Activated gamma-delta T cell treated with Interleukin-2 at 50 U/mL for 16 hours (primary cell): ENCODE measurements around the gene ELN.
"Not testable (repeated sequence)": the region's sequence is repeated elsewhere in the genome, so short reads cannot be mapped to it uniquely, and the experiment has no call there.

Experiments
- DNase-seq: peaks from one replicate; pipeline ENCODE4 v3.0.0-alpha.2; 2020

Gene ELN

GRCh38 chr7:74027683-74028320 lies at the start of gene ELN:
Gene ELN, plus strand, starts transcription at chr7:74028173. Its CDS starts 15 bp downstream, at chr7:74028188.
- no peak for DNase-seq

DNA sequence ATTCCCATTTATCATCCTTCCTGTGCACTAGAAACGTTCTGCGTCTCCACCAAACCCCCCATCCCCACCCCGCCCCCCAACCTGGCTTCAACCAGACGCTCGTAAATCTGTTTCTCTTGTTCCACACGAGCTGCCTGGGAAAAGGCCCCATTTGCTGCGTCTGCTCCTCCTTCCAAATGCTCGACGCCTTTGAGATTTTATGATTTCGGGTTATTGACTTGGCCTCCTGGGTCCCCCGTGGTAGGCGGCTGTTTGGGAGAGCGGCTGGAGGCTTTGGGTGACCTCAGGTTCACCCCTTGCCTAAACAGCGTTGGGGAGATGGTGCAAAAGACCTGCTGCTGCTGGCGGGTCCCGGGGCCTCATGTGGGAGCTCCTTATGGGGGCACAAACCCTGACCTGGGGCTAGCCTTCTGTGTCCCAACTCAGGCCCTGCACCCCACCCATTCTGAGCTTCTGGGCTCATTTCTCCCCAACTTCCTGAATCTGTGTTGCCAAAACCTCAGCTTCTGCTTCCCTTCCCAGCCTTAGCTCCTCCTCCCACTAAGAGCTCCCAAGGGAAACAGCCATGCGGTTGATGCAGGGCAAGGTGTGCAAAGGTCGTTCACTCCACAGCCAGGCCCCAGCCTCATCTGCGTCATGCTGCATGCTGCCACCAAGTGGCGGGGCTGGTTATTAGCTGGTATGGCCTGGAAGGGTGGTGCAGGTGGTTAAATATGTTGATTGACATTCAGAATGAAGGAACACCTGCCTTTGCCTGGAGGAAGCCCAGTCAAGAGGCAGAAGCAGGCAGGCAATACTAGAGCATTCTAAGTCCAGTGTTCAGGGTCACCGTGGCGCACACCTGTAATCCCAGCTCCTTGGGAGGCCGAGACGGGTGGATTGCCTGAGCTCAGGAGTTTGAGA lies 49.1 kb upstream of the ELN start:
- no peak for DNase-seq

DNA sequence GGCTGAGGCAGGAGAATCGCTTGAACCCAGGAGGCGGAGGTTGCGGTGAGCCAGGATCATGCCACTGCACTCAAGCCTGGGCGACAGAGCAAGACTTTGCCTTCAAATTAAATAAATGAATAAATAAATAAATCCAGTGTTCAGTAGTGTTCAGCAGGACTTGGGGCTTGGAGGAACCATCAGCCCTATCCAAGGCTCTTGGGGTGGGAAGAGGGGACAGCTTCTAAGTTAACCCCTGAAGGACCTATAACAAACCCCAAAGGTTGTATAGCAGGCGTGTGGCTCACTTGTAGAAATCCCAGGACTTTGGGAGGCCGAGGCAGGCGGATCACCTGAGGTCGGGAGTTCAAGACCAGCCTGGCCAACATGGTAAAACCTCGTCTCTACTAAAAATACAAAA lies 48.3 kb upstream of the ELN start:
- not testable (repeated sequence) for DNase-seq

GRCh38 chr7:73980206-73980605 lies 47.8 kb upstream of the ELN start:
- no peak for DNase-seq

- DNase-seq, result no peak
These were observed 46.0 kb upstream of the ELN start for GRCh38 chr7:73981933-73982332.

DNA sequence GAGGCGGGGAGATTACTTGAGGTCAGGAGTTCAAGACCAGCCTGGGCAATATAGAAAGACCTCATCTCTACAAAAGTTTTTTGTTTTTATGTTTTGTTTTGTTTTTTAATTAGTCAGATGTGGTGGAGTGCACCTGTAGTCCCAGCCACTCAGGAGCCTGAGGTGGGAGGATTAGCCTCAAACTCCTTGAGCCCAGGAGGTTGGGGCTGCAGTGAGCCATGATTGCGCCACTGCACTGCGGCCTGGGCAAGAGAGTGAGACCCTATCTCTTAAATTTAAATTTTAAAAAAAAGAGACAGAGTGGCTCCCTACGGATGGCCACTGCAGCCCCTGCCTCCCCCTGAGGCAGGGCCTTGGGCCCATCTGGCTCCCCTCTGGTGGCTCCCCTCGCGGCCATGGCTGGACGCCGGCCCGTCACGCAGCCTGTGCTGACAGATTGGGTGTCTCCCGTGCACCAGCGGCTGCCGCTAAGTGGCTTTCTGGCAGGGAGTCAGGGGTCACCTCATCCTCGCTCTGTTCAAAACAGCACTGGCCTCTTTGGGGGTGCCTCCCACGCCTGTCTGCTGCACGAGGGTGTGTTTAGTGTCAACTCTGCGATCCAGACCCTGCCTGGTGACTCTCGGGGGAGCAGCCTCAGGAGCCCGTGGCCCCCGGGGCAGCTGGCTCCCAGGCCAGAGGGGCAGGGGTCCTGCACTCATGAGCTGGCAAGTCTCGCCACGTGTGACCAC lies 44.4 kb upstream of the ELN start:
- no peak for DNase-seq

GRCh38 chr7:73984481-73985205 lies 43.3 kb upstream of the ELN start:
- no peak for DNase-seq

- DNase-seq, result no peak
These were observed 42.2 kb upstream of the ELN start for GRCh38 chr7:73985737-73986141.

DNA sequence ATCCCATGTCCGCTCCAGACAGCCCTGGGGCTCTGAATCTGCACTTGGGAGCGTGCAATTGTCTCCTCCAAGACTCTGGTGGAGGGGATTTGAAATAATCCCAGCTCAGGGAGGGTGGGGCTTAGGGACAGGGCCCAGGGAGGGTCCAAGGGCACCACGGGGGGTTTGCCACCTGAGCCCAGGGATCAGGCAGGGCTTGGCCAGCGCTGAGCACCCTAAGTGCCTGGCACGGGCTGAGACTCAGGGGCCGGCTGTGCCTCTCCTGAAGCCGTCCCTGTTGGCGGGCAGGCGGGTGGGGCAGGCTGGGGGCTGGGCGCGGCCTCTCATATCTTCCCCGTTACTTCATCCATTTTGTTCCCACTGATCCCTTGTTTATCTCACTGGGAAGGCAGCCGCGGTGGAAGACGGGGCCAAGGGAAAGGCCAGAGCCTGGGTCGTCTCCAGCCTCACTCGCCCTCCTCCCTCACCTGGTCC lies 41.8 kb upstream of the ELN start:
- no peak for DNase-seq

DNA sequence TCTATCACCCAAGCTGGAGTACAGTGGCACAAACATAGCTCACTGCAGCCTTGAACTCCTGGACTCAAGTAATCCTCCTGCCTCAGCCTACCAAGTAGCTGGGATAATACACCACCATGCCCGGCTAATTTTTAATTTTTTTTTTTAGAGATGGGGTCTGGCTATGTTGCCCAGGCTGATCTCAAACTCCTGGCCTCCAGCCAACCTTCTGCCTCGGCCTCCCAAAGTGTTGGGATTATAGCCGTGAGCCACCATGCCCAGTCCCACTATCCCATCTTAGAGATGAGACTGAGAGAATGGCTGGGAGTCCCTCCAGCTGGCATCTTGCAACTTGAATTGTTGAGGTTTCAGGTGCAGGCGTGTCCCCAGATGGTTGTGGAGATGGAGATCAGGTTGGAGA lies 40.7 kb upstream of the ELN start:
- no peak for DNase-seq

- DNase-seq, result no peak
These were observed 39.8 kb upstream of the ELN start for GRCh38 chr7:73988197-73988596.

DNA sequence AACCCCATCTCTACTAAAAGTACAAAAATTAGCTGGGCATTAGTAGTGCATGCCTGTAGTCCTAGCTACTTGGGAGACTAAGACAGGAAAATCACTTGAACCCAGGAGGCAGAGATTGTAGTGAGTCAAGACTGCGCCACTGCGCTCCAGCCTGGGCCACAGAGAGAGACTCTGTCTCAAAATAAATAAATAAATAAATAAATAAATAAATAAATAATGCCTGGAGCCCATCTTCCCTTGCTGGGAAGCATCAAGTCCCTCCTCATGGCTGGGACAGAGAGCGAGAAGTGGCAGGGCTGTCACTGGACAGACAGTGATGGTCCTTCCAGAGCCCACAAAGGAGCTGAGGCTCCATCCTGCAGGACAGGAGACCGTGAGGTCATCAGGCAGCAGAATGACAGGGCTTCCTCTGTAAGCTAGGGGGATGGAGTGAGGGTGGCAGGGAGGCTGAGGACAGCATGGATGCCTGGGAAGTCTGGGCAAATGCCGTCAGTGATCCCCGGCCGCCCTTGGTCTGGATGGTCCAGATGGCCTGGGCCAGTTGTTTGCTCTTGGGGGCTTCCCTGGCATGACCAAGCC lies 36.4 kb upstream of the ELN start:
- DNase-seq, result no peak

DNA sequence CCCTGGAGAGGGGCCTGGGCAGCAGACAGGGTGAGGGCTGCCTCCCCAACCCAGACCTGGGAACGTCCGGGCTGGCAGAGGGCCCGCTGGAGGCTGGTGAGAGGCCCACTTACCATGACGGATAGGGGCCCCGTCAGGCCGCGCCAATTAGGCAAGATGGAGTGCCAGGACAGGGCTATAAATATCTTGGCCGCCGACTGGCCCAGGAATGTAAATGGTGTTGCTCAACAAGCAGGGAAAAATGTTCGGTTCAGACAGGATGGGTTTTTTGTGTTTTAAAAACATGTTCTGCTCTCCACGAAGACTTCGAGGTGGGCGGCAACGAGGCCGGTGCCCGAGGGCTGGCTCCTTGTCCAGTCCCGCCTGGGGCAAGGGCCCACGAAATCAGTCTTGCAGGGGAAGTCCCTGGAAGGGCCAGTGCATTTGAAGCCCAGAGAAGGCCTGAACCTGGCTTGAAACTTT lies 35.8 kb upstream of the ELN start:
- no peak for DNase-seq

DNA sequence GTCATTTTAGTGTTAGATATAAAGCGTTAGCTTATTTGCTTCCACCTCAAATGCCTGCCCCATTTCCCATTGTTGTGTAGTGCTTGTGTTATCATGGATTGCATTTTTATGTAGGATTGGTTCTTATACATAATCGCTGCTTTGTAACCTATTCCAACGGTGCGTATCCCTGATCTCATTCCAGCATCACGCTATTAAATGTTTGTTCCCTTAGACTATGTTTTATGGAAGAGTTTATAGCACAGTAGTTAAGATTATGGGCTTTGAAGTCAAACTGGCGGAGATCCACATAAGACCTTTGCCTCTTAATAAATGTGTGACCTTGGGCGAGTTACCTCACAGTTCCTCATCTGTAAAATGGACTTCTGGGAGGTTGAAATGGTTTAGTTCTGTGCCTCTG lies 34.0 kb upstream of the ELN start:
- no peak for DNase-seq

DNA sequence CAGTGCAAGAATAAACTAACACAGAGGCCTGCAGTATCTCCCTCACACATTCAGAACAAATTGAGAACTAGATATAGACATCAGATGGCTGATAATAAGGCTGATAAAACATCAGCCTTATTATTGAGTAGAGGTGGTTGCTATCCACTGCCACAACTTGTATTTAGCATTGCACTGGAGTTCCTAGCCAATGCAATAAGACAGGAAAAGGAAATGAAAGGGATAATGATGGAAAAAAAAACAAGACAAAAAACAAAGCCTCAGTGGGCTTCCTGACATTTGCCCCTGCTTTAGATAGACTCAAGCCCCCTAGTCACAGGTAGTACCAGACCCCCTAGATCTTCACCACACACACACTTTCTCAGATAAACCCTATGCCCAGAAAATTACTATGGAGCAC lies 33.2 kb upstream of the ELN start:
- DNase-seq, result no peak

DNA sequence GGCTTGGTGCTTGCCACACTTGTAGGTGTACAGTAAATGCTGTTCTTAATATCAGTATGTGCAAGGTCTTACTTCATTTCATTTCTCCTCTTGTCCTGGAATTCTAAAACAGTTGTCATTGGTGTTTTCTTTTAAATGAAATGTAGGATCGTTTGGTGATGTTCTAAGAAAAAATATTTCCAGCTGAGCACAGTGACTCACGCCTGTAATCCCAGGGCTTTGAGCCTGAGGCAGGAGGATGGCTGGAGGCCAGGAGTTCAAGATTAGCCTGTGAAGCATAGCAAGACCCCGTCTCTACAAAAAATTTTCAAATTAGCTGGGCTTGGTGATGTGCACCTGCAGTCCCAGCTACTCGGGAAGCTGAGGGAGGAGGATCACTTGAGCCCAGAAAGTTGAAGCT lies 32.6 kb upstream of the ELN start:
- no peak for DNase-seq

DNA sequence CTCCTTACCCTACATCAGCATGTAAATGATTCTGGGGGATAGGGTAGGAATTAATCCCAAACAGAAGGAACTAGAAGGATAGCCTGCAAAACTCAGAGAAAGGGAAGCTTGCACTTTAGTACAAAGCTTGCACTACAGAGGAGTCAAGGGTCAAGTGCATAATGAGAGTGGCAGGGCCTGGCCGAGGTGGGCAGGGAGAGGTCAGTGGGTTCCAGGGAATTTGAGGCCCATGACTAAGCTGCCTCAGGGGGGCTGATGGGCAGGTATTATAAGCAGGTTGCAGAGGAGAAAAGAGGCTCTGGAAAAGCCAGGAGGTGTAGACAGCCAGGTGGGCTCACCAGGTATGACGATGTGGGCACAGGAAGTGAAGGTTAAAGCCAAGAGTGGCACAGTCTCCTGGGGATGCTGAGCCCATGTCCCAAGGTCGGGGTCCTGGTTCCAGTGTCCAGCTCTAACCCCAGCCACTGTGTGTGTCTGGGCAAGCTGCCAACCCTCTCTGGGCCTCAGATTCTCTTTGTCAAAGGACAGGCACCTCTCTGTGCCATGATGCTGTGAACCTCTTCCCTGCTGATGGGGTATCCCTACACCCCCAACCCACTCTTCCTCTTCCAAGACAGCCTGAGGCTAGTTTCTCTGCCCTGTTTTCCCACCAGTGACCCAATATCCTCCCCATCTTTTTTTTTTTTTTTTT lies 32.0 kb upstream of the ELN start:
- DNase-seq, result no peak

- DNase-seq, result no peak
These were observed 30.9 kb upstream of the ELN start for GRCh38 chr7:73997056-73997455.

DNA sequence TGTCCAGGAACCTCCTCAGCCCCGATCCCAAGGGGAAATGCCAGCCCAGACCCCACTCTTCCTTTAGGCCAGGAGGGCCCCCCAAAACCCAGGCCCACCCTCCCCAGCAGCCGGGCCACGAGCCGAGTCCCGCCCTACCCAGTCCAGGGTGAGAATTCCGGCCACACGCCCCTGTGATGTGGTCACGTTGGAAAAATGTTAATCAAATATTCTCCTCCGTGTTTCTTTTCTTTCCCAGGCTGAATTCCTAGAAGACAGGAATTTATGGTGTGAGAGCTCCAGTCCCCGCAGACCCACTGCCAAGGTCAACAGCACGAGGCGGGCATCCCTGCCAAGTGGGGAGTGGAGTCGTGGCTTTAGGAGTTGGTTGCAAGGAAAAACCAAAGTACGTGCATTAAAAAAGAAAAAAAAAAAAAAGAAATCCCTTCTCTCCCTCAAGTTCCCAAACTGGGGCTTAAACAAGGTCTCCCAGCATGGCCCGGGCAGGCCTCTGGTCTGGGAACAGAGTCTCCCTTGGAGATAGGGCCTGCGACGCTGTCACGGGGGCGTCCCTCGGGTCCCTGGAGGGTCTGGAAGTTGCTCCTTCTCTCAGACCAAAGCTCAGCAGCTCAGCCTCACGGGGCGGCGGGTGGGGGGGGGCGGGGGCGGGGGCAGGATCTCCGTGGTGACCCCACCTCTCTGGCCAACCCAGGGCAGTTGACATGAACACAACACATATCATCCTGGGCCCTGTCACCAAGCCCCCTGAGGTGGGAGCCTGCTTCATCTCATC lies 28.1 kb upstream of the ELN start:
- no peak for DNase-seq

GRCh38 chr7:74000489-74001149 lies 27.4 kb upstream of the ELN start:
- DNase-seq, result no peak

GRCh38 chr7:74001150-74001494 lies 26.9 kb upstream of the ELN start:
- DNase-seq, result no peak
